NB4 (cell line): ENCODE measurements around the gene CATSPER1.

Experiments
- CTCF ChIP-seq: IDR thresholded peaks from one replicate; pipeline ENCODE4 v1.5.1; 2012; ENCODE audit warnings: low read depth, low read length
- MAX ChIP-seq: IDR thresholded peaks from 2 replicates; pipeline ENCODE4 v1.6.1; 2011; ENCODE audit warnings: low read depth, low read length
- POLR2A ChIP-seq: IDR thresholded peaks from 2 replicates; pipeline ENCODE4 v1.6.1; 2011; ENCODE audit warnings: mild to moderate bottlenecking; ENCODE audit not compliant: insufficient read length; ENCODE audit errors: extremely low read depth

GRCh38 chr11:66008468-66009101 is 17.7 kb downstream of the CATSPER1 start:
- no peak for TF ChIP-seq CTCF
- TF ChIP-seq MAX, result no peak
- no peak for TF ChIP-seq POLR2A
